GM18861 (cell line): Measurements from ENCODE around the gene LYRM9.
"Not testable (repeated sequence)": the region's sequence is repeated elsewhere in the genome, so short reads cannot be mapped to it uniquely, and the experiment has no call there.

Source experiments
- ATAC-seq: cut with Tn5 transposase; IDR thresholded peaks from one replicate; pipeline ENCODE4 v1.9.1; 2021; ENCODE audit not compliant: unreplicated experiment

LYRM9 gene

DNA sequence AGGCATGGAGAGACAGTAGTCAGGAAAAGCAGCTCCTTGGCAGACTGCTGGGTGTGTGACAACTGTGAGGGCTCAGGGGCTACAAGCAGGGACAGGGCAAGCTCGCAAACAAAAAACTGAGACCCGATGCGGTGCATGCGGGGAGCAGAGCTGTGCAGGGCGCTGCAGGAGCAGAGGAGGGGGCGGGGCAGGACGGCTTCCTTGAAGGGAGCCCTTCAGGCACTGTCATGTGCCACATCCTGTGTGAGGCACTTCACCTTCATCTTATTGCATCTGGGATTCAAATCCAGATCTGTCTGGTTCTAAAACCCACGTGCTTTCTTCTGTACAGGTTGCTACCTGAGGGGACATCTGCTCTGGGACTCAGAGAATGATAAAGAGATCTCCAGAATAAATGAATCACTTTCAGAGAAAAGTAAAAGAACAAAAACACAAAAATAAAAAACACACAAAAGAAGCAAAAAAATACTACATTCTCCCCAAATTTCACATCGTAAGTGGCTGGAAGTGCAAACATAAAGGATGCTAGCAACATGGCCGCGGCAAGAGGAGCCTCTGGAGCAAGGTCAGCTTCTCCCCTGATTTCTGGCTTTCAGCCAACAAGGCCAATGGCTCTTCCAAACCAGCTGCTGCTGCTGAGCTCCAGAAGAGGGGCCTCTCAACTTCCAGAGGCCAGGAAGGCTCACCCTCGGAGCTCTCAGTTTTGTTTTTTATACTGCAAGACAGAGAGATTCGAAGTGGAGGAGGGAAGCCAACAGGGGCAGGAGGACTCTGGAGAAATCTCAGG lies 14.2 kb downstream of the LYRM9 start:
- ATAC-seq = no peak

DNA sequence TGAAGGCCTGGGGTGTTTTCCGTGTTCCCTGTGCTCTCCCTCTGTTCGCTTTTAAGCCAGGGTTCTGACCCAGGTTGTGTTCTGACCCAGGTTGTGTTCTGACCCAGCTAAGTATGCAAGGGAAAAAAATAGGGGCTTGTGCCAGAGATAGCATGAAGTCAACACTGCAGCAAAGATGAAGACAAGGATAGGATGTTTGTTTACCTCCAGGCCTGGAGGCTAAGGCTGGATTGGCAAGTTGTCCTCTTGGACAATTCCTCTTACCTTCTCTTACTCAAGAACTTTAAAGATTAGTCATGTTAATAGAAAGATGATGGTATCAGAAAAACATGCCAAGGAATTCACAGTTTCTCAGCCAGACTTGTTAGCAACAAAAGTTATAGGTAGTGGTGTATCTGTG lies 19.4 kb downstream of the LYRM9 start:
- ATAC-seq = no peak

DNA sequence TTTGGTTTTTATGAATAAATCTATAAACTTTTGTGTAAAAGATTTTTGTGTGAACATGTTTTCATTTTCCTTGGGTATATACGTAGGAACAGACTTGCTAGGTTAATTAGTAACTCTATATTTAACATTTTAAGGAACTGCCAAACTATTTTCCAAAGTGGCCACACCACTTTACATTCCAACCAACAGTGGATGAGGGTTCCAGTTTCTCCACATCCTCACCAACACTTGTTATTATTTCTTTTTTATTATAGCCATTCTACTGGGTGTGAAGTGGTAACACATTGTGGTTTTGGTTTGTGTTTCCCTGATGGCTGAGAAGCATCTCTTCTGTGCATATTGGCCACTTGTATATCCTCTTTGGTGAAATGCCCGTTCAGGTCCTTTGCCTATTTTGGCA lies 20.0 kb downstream of the LYRM9 start:
- no peak for ATAC-seq

DNA sequence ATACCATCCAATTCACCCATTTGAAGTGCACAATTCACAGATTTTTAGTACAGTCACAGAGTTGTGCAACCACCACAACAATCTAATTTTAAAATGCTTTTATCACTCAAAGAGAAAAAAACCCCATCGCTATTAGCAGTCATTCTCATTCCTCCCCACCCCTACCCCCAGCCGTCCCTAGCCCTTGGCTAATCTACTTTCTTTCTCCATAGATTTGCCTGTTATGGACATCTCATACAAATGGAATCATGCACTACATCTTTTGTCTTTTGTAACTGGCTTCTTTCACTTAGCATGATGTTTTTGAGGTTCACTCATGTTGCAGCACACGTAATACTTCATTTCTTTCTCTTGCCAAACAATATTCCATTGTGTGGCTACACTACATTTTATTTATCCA lies 20.4 kb downstream of the LYRM9 start:
- no peak for ATAC-seq

DNA sequence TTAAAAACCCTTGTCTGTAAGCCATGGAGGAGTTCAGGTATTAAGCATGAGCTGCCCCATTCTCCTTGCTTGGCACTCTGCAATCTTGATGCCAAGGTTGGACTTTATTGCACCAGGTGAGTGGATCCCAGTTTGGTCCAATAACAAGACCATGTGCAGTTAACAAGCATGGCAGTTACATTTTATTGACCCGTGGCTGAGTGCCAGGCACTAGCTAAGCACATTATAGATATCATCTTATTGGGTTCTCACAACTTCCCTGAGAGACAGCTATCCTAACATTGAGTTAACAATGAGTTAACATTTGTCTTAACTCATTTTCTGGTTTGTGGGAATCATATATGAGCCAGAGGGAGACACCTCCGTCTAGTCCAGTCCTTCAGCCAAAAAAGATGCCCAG lies 21.8 kb downstream of the LYRM9 start:
- ATAC-seq = no peak

DNA sequence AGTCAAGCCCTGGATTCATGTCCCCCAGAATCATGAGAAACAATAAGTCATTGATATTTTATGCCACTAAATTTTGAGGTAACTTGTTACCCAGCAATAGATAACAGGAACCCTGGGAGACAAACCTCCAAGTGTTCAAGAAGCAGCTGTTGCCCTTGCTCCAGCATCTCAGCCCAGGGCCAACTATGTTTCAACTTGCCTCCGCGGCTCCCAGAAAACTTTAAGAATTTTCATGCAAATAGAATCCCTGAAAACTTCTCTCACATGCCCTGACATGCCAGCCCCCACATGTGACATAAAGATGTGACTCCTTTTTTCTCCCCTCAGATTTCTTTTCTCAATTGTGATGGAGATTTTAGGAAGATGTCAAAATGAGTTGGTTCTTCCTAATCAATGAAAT lies 22.8 kb downstream of the LYRM9 start:
- ATAC-seq = no peak

DNA sequence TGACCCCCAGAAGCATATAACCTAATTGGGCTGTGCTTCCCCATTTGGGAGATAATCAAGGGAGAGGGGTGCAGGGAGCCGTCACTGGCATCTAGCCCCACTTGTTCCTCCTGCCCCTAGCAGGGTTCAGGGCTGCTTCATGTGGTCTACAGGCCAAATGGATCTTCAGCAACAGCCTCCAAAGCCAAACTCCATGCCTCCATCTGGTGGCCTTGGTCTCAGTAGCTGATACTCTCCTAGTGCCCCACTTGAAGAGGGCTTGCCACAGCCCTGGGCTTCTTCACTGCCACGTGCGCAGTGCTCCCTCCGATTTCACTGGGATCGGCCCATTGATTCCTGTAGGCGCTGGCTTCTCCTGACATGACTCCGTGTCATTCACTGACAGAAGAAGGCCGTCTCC lies 24.6 kb downstream of the LYRM9 start:
- no peak for ATAC-seq

DNA sequence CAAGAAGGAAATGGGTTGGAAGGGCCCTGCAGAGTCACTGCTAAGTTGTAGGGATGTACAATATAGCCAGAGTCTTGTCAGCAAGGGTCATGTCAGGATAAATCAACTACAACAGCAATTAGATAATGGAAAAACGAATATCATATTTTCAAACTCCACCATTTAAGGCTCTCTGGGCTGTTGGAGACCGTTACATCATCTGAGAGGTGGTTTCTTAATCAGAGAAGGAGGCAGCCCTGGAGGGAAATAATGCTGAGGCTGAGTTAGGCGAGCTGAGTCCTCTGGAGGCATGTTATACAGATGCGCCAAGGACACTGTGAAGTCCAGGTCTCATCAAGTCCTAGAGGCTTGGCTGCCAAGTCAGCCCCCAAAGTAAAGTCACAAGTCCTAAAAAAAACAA lies 30.3 kb downstream of the LYRM9 start:
- no peak for ATAC-seq

DNA sequence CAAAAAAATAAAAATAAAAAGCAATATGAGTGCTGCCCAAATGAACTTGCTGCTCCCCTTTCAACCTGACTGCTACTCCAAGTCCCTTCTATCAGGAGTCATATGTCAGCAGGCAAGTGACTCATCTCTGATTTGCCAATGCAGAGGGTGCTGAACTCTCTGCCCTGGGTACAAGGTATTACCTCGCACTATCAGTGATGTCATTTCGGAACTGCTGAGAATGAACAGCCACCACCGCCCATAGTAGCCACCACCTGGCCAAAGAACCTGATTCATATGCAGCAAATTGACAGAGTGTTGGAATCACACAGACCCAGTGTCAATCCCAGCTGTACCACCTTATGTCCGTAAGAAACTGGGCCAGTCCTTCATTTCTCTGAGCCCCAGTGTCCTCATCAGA lies 31.2 kb downstream of the LYRM9 start:
- ATAC-seq = no peak

DNA sequence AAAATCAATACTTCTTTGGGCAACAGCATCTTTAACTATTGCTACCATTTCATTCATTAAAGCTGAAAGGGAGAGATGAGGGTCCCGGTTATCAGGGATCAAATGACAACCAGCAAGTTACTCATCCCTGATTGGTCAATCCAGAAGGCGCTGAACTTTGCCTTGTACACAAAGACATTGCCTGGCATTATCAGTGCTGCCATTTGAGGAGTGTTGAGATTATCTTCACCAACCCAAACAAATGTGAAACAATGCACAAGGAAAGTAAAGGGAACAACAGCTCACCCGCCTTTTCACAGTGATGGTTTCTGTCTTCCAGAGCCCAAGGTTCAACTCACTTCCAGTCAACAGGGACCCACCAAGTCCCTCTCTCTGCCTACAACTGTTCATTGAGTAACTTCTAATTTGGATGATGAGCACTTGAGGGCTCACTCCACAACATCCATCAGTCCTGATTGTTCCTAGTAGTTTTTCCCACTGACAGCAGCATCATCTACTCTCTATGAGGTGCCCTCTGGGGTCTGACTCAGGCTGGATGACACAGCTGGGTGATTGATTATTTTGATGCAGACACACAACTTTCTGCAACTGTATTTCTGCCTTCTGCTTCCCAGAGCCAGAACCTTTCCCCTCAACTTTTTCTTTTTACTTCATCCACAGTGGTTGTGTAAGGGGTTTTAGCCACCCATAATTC lies 32.0 kb downstream of the LYRM9 start:
- ATAC-seq = no peak

DNA sequence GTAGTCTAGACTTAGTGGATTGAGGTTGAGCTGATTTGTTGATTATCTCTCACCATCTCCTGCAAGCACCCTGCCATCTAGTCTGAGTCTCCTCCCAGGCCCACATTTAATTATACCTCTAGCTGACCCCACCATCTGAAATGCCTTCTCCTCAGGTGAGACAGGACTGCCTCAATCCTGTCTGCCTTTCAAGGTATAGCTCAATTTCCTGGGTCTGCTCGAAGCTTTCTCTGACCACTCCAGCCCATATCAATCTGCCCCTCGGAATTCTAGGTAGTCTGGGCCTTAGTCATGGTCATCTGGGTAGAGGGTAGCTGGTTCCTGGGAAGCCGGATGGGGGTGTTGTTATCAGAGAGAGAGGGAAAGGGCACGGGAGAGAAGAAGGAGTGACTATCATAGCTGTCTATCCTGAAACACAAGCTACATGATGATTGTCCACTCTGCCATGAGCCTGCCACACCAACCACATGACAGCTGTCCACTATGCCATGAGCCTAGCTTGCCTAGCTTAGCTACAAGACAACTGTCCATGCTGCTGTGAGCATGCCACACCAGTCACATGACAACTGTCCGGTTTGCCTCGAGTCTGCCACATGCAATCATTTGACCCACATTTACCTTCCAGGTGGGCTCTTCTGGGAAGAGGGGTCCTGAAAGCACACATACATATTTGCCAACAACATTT lies 34.4 kb downstream of the LYRM9 start:
- ATAC-seq = no peak

DNA sequence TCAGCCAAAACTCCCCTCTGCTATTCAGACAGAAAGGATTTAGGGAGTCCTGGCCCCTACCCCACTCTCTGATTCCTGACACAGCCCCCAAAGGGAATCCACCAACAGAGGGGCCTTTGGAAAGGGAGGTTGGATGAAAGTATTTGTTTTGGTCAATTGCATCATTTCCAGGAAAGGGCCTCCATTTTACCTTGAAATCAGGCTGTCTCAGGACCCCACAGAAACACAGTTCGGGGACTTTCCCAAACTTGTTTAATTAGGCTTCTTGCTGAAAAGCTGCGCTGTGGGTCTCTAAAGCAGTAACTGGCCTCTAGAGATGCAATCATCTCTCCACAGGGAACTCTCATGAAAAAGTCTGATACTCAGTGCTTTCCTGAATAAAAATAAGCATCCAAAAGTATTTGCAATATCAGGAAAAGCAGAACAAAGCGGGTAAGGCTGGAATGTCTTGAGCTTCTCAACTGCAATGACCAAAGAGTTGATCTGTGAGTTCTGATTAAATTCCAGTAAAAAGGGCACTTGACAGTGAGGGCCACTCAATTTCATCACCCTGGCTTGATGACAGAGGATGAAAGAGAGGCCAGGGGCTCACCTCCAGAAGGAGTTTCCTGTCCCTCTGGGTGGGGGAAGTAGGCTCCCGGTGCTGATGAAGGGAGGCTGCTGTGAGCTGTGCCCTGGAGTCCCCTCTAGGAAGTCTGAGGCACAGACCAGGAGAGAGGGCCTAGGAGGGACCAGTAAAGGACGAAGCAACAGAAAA lies 36.3 kb downstream of the LYRM9 start:
- no peak for ATAC-seq

DNA sequence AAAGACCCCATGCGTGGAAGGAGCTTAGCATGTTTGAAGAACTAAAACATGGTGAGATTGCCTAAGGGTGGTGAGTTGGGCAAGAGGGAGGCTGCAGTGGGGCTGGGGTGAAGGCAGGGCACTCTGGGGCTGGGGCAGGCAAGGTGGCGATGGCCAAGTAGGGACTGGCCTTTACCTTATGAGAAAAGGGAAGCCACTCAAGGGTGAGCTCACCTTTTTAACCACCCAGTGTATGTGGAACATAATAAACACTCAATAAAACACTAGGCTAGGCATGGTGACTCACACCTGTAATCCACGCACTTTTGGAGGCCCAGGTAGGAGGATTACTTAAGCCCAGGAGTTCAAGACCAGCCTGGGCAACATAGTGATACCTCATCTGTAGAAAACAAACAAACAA lies 37.7 kb downstream of the LYRM9 start:
- no peak for ATAC-seq

DNA sequence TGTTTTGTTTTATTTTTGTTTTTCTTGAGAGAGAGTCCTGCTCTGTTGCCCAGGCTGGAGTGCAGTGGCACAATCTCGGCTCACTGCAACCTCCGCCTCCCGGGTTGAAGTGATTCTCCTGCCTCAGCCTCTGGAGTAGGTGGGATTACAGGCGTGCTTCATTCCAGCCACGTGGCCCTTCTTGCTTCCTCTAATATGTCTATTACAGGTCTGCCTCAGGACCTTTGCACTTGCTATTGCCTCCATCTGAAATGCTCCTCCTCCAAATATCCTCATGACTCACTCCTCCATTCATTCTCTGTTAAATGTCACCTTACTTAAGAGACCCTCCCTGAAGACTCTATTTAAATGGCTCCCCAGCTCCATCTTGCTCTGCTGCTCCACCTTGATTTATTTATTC lies 39.0 kb downstream of the LYRM9 start:
- no peak for ATAC-seq

DNA sequence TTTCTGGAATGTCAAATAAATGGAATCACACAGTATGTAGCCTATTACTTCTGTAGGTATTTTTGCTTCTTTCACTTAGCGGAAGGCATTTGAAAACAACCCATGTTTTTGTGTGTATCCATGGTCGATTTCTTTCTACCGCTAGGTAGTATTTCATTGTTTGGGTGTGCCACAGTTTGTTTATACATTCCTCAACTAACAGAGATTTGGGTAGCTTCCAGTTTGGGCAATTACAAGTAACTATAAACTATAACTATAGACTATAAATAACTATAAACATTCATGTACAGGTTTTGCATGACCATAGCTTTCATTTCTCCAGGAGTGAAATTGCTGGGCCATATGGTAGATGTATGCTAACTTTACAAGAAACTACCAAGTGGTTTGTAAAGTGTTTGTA lies 40.1 kb downstream of the LYRM9 start:
- no peak for ATAC-seq

DNA sequence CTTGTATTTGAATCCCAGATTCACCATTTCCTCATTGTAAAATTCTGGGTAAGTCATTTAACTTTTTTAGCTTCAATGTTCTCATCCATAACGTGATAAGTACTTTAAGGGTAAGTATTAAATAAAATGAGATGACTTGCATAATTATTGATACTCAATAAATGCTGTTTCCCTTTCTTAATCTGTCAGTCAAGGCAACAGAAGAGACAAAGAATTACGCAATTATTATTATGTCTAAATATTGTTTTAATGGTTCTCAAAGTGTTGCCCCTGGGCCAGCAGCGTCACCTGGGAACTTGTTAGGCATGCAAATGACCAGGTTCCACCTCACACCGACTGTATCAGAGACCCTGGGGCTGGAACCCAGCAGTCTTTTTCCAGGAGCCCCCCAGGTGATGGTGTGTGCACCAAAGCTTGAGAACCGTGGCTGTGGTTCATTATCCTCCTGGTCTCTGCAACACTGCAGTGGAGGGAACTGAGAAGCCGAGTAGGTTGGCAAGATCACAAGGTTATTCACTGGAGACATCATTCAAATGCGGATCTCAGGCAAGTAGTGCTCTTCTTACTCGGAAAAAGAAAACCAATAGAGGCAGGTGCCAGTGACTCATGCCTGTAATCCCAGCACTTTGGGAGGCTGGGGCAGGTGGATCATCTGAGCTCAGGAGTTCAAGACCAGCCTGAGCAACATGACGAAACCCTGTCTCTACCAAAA lies 43.5 kb downstream of the LYRM9 start:
- no peak for ATAC-seq

DNA sequence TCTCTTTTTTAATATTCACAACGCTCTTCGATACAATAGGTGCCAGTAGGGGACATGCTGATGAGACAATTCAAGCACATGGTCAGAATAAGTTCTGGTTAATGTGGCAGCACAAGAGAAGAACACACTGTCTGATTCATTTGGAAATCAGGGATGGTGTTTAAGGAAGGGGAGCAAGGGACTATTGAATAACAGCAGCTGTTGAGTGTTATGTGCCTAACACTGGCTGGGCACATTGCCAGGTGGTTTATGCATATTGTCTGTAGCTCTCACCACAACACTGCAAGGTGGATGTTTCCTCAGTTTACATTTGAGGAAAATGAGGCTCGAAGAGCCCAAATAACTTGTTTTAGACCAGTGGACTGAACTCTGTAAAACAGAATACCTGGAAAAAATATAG lies 44.2 kb downstream of the LYRM9 start:
- no peak for ATAC-seq

DNA sequence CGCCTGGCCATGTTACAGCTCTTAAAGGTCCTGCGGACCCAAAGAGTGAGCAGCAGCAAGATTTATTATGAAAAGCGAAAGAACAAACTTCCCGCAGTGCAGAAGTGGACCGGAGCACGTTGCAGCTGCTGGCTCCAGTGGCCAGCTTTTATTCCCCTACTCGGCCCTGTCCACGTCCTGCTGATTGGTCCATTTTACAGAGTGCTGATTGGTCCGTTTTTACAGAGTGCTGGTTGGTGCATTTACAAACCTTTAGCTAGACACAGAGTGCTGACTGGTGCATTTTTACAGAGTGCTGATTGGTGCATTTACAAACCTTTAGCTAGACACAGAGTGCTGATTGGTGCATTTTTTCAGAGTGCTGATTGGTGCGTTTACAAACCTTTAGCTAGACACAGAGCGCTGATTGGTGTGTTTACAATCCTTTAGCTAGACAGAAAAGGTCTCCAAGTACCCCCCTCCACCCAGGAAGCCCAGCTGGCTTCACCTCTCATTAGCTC lies 46.3 kb downstream of the LYRM9 start:
- not testable (repeated sequence) for ATAC-seq

DNA sequence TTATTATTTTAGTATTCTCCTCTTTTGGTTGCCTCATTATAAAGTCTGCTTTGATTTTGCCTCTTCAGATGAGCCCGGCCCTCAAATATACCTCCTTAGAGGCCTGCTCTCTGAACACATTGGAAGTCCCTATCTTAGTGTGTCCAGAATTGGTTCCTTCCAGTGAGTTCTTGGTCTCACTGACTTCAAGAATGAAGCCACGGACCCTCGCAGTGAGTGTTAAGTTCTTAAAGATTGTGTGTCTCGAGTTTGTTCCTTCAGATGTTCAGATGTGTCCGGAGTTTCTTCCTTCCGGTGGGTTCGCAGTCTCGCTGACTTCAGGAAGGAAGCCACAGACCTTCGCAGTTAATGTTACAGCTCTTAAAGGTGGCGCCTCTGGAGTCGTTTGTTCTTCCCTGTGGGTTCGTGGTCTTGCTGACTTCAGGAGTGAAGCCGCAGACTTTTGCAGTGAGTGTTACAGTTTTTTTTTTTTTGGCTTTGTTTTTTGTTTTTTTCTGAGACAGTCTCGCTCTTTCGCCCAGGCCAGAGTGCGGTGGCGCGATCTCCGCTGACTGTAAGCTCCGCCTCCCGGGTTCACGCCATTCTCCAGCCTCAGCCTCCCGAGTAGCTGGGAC lies 47.0 kb downstream of the LYRM9 start:
- no peak for ATAC-seq
